ENCODE measurements around the gene ARFGAP3.

Gene ARFGAP3

DNA sequence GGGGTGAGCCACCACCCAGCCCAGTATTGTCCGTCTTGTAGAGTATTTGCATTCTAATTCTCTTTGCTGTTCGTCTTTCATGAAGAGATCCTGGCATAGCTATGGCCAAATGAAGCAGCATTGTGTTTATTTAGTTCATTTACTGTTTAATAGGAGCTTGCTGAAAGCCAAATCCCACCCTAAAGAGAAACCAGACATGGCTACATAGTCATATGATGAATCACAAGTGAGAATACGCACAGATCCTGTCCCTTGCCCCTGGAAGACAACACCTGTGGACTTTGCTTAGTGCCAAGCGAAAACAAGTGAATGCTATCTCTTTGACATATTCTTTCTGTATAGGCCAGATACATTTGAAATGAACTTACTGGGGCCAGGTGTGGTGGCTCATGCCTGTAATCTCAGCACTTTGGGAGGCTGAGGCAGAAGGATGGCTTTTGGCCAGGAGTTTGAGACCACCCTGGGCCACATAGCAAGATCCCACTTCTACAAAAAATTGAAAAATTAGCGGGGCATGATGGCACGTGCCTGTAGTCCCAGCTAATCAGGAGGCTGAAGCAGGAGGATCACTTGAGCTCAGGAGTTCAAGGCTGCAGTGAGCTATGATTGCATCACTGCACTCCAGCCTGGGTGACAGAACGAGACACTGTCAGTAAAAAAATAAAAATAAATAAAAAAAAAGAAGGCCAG is 5.1 kb upstream of the ARFGAP3 start:
- no peak for DNase-seq

DNA sequence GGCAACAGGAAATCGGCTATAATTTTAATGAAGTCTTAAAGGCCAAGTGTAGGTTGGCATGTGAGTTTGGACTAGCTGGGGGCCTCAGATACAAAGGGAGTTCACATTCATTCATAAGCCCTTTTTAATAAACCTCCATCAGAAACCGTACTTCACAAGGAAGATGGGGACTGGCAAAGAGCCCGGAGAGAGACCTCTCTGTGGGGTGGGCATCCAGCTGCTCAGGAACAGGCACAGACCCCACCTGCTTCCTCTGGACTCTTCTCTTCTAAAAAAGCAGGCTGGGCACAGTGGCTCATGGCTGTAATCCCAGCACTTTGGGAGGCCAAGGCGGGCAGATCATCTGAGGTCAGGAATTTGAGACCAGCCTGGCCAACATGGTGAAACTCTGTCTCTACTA is 3.9 kb upstream of the ARFGAP3 start:
- no peak for DNase-seq

DNA sequence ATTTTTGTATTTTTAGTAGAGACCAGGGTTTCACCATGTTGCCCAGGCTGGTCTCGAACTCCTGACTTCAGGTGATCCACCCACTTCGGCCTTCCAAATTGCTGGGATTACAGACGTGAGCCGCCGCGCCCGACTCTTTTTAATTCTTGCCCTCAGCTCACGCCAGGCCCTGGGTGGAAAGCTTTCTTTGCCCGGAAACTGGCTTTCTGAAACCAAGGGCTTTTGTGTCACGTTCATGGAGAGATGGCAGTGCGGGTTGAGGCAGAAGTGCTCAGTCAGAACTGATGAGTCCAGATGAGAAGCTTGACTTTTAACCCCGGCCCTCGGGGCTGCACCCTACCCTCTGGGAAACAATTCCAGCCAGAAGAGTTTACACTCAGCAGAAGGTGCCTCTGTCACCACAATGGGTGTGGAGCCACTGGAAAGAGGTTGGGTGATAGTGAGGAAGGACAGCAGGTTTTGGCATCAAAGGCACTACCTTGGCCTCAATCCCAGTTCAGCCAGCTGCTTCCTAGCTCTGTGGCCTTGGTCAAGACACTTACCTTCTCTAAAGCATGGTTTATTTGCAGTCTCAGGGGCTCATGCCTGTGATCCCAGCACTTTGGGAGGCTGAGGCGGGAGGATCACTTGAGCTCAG is 890 bp upstream of the ARFGAP3 start:
- DNase-seq = no peak

DNA sequence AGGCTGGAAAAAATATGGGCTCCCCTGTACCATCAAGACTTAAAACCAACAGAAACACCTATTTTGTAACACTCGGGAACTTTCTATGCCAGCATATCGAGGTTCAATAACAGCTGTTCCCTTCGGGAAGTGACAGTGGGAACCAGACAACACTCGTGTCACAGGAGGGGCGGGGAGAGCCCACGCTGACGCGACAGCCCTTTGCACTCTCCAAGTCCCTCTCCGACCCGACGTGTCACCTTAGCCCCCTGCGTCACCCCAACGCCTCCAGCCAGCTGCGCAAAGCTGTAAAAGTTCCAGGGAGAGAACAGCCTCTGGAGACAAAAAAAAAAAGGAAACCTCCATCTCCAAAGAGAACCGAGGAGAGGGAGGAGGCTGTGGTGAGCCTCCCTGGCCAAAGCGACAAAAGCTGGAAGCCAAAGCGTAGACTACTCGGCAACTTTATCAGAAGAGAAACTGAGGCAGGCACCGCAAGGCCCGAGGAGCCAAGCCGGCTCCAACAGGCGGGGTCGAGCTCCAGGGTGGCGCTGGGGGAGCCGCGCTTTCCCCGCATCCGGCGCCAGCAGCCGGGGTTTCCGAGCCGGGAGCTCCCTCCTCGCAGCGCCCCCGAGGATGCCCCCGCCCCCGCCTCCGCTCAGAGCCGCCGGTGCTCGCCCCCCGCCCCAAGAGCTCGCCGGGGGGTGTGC is 751 bp downstream of the ARFGAP3 start:
- DNase-seq = peak; percentile 60

DNA sequence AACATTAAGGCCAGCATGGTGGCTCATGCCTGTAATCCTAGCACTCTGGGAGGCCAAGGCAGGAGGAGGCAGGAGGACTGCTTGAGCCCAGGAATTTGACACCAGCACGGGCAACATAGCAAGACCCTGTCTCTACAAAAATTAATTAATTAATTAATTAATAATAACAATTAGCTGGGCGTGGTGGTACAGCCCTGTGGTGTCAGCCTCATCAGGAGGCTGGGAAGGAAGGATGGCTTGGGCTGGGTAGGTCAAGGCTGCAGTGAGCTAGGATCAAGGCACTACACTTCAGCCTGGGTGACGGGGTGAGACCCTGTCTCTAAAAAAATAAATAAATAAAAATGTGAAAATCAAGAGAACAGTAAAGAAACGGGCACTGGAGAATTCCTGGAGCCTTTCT is 1.4 kb downstream of the ARFGAP3 start:
- DNase-seq = no peak

DNA sequence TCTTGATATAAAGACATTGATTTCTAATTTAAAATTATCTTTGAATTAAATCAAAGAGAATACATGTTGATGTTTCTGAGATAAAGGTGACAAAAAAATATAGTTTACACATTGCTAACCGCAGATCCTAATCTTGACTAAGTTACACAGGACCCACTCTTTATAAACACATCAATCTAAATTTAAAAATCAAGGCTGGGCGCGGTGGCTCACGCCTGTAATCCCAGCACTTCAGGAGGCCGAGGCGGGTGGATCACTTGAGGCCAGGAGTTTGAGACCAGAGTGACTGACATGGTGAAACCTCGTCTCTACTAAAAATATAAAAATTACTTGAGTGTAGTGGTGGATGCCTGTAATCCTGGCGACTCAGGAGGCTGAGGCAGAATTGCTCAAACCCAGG is 1.9 kb downstream of the ARFGAP3 start:
- DNase-seq = no peak

DNA sequence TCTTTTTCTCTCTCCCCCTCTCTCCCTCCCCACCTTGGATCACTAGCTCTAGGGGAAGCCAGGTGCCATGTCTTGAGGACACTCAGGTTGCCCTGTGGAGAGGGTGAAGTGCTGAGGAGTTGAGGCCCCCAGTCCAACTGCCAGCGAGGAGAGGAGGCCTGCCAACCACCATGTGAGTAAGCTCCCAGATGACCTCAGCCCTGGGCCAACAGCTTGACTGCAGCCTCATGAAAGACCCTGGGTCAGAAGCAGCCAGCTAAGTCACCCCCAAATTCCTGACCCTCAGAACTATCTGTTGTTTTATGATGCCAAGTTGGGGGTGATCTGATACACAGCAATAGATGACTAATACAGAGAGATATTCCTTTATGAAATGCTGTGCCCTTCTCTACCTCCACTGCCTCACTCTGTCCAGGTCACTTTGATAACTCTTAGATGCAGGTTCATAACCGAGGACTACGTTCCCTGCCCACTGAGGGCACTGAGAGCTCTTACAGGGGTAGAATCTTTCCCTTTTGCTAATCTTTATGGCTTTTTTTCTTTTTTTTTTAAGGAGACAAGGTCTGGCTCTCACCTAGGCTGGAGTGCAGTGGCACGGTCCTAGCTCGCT is 8.0 kb downstream of the ARFGAP3 start:
- no peak for DNase-seq

DNA sequence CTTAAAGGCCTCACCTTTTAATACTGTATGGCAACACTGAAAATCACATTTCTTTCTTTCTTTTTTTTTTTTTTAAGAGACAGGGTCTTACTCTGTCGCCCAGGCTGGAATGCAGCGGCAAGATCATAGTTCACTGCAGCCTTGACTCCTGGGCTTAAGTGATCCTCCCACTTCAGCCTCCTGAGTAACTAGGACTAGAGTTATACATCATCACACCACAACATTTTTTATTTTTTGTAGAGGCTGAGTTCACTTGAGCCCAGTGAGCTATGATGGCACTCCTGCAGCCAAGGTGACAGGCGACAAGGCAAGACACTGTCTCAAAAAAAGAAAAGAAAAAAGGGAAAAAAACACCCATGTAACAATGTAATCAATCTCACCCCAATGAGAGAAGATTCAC is 10.0 kb downstream of the ARFGAP3 start:
- no peak for DNase-seq

DNA sequence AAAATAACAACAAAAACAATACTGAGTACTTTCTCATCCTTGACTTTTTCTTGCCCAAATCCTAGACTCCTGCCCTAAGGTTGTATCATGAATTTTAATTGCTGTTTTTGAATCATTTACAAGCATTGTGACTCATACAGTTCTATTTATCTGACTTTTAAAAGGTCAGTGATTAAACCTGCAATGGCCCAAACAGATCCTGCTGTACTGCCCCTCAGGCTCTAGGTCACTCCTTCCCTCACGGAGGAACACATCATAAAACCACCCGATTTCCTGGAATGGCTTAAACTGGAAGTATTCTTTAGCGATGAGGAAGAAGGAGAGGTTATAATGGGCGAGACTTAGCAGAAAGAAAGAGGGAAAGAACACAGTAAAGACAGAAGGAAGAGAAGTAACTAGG is 12.3 kb downstream of the ARFGAP3 start:
- DNase-seq = no peak

DNA sequence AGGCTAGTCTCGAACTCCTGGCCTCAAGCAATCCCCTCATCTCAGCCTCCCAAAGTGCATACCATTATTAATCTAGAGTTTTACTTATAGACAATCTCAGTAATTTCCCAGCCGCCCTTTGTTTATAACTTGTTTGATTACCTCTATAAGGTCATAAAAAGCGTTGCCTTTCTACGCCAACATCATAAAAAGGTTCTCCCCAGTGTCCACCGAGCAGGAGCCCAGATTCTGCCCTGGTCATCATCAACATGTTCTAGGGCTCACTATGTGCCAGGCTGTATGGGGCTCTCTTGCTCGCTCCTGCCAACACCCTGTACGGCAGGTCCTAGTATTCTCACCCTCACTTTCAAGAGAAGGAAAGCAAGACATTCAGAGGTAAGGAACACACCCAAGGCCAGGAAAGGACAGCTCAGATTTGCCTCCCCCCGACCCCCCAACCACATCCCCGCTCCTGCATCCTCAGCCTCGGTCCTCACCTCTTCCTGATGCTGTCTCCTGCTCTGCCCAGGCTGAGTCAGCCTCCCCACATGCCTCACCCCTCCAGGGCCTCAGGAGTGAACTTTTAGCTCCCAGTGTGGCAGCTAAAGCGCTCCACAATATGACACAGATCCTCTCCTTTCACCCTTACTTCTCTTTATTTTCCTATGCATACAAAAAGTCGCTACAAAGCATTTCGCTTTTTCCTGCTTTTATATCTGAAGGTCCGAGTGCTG is 14.3 kb downstream of the ARFGAP3 start:
- DNase-seq = no peak

DNA sequence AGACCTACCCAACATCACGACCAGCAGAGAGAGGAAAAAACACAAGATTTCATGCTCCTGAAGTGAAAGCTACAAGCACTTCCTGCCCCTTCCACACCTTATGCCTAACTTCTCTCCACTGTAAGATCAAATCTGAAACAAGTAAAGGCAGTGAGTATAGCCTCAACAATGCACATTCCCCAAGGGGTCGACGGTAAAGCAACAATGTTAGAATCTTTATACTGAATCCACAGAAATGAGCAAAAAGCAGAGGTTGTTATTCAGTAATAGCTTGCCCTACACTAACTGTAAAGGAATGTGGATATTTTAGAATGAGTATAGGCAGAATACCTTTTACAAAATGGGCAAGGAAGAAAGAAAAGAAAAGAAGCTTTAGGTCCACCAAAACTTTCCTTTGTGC is 15.6 kb downstream of the ARFGAP3 start:
- no peak for DNase-seq

DNA sequence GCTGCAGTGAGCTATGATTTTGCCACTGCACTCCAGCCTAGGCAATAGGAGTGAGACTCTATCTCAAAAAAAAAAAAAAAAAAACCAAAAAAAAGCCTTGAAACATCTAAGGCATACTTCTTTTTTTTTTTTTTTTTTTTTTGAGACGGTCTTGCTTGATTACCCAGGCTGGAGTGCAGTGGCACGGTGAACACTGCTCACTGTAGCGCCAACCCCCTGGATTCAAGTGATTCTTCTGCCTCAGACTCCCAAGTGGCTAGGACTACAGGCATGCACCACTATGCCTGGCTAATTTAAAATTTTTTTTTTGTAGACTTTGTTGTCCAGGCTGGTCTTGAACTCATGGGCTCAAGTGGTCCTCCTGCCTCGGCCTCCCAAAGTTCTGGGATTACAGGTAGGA is 19.5 kb downstream of the ARFGAP3 start:
- DNase-seq = no peak

DNA sequence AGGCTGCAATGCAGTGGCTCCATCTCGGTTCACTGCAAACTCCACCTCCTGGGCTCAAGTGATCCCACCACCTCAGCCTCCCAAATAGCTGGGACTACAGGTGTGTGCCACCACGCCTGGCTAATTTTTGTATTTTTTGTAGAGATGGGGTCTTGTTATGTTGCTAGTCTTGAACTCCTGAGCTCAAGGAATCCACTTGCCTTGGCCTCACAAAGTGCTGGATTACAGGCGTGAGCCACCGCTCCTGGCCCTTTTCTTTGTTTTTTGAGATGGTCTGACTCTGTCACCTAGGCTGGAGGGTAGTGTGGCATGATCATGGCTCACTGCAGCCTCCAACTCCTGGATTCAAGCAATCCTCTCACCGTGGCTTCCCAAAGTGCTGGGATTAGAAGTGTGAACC is 21.0 kb downstream of the ARFGAP3 start:
- no peak for DNase-seq

DNA sequence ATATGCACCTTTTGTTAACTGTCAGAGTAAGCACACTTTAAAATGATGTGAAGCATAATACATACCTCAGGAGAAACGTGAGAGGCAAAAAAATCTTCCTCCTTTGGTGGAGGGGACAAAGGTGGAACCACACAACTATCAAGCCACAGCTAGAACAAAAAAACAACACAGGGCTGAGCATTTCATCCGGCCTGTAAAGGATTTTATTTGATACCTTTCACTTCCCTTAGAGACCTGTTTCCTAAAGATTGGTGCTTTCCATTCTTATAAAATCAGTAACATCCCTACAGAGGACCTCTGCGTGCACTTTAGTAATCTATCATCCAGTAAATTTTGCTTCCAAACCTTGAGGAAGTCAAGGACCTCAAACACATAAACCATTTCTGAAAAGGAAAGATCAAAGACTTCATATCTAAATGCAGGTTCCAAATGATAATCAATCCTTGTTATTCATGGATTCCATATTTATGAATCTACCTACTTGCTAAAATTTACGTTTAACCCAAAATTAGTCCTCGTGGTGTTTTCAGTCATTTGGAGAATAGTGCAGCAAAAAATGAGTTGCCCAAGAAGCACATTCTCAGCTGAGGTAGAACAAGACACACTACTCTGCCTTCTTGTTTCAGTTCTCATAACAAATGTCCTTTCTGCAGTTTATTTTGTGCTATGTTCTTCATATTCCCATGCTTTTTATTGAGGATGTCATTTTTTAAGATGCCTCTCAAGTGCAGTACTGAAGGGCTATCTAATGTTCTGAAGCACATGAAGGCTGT is 22.7 kb downstream of the ARFGAP3 start:
- DNase-seq = no peak

DNA sequence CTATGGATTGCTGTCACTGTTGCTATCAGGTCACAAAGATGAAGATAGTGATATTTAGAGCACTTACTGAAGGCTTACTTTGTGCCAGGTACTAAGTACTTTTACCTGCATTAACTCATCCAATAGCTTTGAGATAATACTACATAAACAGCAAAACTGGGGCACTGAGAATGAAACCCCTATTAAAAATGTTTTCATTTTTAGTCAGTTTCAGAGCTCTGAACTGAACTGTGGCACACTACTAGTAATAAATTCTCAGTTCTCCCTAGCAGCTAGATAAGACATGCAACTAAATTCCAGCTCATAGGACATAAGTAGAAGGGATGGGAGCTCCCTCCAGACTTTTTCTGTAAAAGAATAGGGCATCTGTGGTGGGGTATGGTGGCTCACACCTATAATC is 24.0 kb downstream of the ARFGAP3 start:
- no peak for DNase-seq

DNA sequence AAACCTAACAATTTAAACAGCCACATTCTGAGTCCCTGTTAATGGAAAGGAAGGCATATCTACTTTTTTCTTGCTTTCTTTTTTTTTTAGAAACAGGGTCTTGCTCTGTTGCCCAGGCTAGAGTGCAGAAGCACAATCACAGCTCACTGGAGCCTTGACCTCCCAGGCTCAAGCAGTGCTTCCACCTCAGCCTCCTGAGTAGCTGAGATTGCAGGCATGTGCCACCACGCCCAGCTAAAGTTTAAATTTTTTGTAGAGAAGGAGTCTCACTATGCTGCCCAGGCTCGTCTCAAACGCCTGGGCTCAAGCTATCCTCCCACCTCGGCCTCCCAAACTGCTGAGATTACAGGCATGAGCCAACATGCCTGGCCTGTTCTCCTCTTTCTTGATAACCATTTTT is 25.4 kb downstream of the ARFGAP3 start:
- no peak for DNase-seq

DNA sequence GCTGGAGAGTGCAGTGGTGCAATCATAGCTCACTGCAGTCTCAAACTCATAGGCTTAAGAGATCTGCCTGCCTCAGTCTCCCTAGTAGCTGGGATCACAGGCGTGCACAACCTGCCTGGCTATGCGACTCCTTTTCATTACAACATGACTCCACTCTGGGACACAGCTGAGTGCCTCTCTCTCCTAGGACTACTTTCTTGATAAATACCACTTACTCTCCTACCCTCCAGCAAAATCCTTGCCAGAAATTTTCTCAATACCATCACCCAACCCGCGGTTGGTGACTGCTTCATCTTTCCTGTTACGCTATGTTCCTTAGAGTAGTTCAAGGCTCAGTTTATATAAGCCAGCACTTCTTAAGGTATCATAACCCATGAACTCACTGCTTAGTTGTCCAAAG is 26.9 kb downstream of the ARFGAP3 start:
- no peak for DNase-seq

DNA sequence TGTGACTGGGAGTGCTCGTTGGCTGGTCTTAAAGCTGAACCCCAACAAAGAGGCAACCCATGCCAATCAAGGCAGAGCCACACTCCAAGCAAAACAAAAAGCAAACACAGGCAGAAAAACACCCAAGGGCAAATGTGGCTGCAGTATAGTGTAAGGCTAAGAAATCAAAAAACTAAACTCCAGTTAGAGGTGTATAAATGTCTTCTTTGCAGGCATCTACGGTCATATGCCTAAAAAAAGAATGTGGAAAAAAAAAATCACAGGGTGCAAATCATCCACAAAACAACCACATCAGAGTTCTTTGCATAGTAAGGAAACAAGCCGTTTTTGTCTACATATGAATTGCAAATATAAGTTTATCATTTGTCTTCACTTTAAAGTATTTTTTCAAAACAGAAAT is 27.8 kb downstream of the ARFGAP3 start:
- DNase-seq = no peak

DNA sequence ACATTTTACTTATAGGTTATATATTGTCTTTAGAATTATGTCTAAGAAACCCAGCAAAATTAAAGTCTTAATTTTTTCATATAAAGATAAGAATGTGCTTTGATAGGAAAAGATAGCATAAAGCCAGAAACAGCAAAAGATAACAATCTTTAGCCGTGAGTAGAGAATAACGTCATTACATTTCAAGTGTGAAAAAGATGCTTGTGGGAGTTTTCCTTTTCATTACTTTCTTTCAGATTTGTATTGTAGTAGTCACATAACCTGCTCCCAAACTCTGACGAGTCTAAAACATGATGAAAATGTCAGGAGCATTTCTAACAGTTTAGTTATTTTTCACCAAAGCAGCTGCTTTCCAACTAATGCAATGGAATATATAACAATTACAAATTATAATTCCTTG is 31.3 kb downstream of the ARFGAP3 start:
- no peak for DNase-seq

DNA sequence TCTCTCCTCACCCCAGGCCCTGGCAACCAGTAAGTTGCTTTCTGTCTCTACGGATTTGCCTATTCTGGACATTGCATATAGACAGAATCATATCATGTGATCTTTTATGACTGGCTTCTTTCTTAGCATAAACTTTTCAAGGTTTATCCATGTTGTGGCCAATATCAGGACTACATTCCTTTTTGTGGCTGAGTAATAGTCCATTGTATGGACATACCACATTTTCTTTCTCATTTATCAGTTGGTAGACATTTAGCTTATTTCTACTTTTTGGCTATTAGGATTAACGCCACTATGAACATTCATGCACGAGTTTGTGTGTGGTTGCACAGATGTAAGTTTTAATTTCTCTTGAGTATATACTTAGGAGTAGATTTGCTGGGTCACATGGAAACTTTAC is 35.7 kb downstream of the ARFGAP3 start:
- DNase-seq = no peak

DNA sequence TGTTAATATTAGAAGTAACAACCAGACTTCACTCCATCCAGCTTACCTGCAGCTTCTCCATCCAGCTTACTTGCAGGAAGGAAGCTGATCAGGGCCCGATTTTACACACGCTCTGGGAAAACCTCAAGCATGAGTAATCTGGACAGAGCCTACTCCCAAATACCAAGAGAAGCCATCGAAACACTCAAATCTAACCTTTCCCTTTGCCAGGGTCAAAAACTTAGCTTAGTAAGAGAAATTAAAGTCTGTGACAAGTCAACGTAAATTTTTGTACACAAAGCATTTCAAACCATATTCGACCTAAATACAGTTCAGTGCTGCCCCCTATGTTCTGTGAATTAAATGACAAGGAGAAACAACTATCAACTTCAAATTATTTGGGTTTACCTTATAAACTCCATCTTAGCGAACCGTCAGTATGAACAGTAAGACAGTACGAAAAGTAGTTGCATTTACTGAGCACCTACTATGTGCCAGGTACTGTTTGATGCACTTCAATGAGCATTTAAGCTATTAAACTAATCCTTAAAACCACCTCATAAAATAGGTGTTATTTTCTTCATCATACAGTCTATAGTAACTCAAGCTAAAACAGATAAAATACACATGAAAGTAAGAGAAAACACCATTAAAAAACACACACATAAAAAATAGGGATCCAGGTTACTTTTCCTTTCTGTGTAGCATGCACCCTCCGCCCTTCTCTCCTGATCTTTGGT is 36.9 kb downstream of the ARFGAP3 start:
- no peak for DNase-seq
